Retina (tissue), 1 donor: ENCODE data around the gene L2HGDH.

Source experiments
- DNase-seq: peaks from one replicate; pipeline ENCODE4 v3.0.0-alpha.2; 2016

L2HGDH gene

DNA sequence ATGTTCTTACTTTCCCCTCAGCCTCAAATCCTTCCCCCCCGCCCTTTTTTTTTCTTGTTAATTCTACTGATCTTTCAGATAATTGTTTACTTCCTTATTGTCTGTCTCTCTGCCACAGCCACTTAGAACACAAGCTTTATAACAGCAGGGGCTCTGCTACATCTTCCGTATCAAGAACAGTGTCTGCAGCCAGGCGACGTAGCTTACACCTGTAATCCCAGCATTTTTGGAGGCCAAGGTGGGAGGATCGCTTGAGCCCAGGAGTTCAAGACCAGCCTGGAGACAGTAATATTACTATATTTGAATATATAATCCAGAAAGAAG, 86.1 kb downstream of the L2HGDH start:
- no peak for DNase-seq

DNA sequence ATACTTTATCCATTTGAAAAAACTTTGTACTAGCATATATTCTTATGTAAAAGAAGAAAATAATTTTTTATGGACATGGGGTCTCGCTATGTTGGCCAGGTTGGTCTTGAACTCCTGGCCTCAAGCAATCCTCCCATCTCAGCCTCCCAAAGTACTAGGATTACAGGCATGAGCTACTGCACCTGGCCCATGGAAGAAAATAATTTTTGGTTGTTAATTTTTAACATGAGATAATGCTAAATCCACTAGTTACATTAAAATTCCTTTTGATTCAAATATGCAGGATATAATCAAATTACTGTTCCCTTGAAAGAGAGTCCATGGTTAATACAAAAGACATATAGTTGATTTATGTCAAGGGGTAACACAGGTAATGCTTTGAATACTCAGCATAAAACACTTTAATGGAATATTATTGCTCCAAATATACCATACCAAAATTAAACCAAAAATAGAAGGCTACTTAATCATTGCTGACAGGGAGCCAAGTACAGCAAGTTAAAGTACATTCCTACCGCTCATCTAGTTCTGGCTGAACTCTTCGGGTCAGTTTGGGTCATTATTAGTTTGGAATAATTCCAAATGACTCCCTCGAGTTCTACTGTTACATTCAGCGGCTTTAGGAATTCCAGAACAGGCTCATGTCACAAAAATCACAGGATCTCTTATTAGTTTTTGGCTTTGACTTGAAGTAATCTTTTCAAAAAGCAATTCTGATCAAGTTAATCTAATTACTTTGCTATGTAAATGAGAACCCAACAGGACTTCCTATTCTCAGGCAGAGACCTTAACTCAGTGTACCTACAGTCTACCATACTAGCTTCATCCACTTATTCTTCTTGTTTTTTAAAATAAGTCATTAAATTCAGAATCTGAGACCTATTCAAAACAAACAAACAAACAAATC, 86.7 kb downstream of the L2HGDH start:
- DNase-seq: no peak

DNA sequence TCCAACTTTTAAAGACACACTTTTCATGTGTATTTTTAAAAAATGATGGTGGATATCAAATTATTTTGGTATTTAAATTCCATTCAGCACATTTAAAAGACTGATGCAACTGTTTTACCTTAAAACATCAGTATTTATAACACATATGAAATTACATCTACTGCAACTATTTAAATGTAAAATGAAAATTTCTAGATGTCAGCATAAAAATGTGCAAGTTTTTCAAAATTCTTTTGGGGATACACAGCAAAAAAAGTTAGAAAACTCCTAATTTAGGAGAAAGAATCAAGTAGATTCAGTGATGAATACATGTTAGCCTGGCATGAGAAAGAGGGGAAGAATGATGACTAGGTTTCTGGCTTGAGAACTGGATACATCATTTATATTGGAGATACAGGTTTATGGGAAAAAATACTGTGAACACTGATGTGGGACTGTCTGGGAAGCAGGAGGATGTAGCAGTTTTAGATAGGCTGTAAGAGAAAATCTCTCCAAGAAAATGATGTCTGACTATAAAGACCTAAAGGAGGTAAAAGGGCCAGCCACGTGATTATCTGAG, 89.9 kb downstream of the L2HGDH start:
- DNase-seq: no peak

DNA sequence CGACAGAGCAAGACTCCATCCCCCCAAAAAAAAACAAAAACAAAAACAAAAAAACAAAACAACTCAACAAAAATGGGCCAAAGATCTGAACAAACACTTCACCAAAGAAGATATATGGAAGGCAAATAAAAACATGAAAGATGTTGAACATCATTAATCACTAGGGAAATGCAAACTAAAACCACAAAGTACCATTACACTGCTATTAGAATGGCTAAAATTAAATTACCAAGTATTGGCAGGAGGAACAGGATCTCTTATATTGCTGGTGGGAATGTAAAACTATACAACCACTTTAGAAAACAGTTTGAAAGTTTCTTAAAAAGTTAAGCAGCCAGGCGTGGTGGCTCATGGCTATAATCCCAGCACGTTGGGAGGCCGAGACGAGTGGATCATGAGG, 93.5 kb downstream of the L2HGDH start:
- no peak for DNase-seq

DNA sequence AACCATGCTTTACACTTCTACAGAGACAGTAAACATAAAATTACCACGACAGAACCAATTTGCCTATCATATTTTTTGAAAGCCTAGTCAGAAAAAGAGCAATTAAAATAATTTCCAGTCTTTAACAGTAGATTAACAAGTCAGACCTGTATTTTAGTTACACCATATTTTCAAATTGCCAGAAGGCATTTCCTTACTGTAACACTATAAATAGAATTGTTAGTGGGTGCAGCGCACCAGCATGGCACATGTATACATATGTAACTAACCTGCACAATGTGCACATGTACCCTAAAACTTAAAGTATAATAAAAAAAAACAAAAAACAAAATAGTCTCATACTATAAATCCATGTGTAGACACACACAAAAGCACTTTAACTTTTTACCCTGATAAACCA, 96.6 kb downstream of the L2HGDH start:
- no peak for DNase-seq

DNA sequence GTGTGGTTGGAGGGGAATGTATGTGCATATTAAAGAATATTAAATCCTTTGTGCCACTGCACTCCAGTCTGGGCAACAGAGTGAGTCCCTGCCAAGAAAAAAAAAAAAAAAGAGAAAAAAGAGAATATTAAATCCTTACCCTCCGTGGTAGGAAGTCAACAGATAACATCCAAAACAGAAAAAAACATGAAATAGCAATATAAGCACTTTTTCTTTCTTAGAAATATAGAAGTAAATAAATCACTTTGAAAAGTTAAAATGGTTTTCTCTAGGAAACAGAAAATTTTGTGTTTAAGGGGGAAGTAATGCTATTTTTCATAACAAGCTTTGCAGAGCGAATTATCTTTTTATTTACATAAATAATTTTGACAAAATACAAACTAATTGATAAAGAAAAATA, 98.2 kb downstream of the L2HGDH start:
- DNase-seq: no peak

DNA sequence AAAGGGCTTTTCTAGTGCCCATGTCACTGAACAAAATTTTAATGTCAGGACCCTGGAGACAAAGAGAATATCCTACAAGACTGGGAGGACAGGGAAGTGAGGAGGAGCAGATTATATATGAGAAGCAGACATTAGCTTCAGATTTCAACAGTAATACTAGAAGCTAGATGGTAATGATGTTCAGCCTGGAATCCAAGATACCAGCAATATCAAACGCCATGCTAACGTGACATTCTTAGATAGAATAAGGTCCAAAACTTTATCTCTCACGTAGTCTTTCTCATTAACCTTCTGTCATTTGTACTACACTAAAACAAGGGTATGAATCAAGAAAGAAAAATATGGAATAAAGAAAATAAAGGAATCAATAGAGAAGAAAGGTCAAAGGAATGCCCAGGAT, 99.3 kb downstream of the L2HGDH start:
- DNase-seq: no peak

DNA sequence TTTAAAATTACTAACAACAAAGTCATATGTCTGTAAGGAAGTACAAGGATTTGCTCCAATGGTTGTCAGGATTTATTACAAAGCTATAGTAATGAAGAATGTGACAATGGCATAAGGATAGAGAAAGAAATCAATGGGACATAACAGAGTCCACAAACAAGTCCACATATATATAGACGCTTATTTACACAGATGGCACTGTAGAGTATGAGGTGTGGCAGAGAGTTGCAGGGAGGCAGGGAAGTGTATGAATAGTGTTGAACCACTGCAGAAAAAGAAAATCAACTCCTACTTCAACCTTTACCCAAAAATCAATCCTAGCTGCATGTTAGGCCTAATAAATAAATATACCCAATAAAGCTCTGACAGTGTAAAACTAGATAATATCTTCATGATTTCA, 102.0 kb downstream of the L2HGDH start:
- DNase-seq: no peak

DNA sequence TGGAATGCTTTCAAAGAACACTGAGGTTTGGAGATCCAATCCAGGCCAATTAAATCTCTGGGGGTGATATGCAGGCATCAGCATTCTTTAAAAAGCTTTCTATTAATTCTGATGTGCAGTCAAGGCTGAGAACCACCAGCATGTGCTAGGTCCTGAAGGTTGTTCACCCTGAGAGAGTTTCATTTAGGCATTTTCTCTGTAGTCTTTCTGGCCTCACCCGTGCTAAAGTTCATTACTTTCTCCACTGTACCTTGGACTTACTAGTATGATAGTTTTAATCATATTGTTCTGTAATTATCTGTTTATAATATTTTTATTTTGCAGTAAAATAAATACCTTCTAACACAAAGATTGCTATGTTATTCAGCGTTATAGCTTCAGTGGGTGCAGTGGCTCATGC, 113.5 kb downstream of the L2HGDH start:
- no peak for DNase-seq

DNA sequence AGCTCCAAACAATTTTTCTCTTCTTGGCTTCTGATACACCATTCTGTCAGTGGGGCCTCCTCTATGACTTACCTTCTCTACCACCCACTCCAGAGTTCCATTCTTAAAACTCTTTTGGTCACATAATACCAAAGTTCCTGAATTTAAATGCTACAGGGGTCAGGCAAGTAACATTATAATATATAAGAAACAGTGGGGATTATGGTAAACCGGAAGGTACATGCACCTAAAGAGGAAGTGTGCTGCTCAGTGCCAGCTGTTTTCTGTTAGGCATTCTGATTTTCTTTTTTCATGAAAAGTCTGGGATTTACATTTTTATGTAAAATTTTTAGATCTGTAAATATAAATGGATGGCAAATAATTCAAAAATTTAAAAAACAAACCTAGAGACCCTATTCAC, 120.5 kb downstream of the L2HGDH start:
- DNase-seq: no peak
